HCT116 (cell line): ENCODE data around the gene GMNN. TPM values are rescaled to one million over a fixed set of nuclear protein-coding genes. Genes with fewer than 3 reads are reported as not detected.

ENCODE experiments used
- ATAC-seq: fragments of 200-7000 bp; cut with Tn5 transposase; 2 replicates; pipeline ENCODE4 v1.9.1; 2020; ENCODE audit warnings: mild to moderate bottlenecking, moderate library complexity
- BruUV-seq: library from RNA; stranded (reverse); fragments of 400-500 nt; replicated peaks from 2 replicates; lab custom pipeline; 2021; lab: Mats Ljungman, UMichigan
- CTCF ChIA-PET: fragments of 300-600 bp; sonication (Branson Sonifier 250); formaldehyde crosslinking; loops from one replicate; lab custom pipeline; 2021; ENCODE audit warnings: antibody characterized with exemption; lab: Charles Lee
- POLR2A ChIA-PET: fragments of 300-600, 350-600 bp; sonication (Branson Sonifier 250); formaldehyde crosslinking; loops from one replicate; lab custom pipeline; 2021; ENCODE audit warnings: antibody characterized with exemption; lab: Charles Lee
- RAD21 ChIA-PET, 2 experiments: fragments of 300-600 bp; sonication (Branson Sonifier 250); formaldehyde crosslinking; loops; one replicate each; lab custom pipeline; 2023; ENCODE audit warnings: low total read pairs in 2 of 2; ENCODE audit not compliant: uncharacterized antibody in 2 of 2, unreplicated experiment in 2 of 2, low non-redundant PET in 1 of 2; lab: Charles Lee
- DNase-seq: peaks from one replicate; pipeline ENCODE4 v3.0.0-alpha.2; 2010; ENCODE audit warnings: low read depth, low spot score
- H2AFZ ChIP-seq: fragments of 200-600 bp; shearing (Covaris generic), sonication (generic); 2 replicates; pipeline ENCODE4 v1.6.1; 2017; ENCODE audit warnings: low read depth, mixed run types, mixed read lengths, antibody characterized with exemption, low read length; ENCODE audit not compliant: poor library complexity, severe bottlenecking
- H3K27ac ChIP-seq: 2 replicates; pipeline ENCODE4 v1.5.1; 2012; ENCODE audit warnings: low read depth, low read length
- H3K27me3 ChIP-seq: fragments of 200-600 bp; sonication (generic); 2 replicates; pipeline ENCODE4 v1.6.1; 2016; ENCODE audit warnings: mixed run types, low read length, mixed read lengths; ENCODE audit not compliant: insufficient read depth
- H3K36me3 ChIP-seq, 2 experiments: fragments of 200-500 bp in 1 of 2; fragments of 200-600 bp in 1 of 2; sonication (Bioruptor generic) in 1 of 2; sonication (generic) in 1 of 2; 2 replicates each; pipeline versions ENCODE4 v1.5.1 to v1.6.1; 2014 to 2016; ENCODE audit warnings: low read length in 2 of 2, inconsistent platforms in 1 of 2, mixed read lengths in 1 of 2, mixed run types in 1 of 2; ENCODE audit not compliant: insufficient read depth in 2 of 2, control insufficient read depth in 1 of 2
- H3K4me1 ChIP-seq, 2 experiments: fragments of 200-600 bp in 1 of 2; sonication (generic) in 1 of 2; 2 replicates each; pipeline versions ENCODE4 v1.5.1 to v1.6.1; 2012 to 2017; ENCODE audit warnings: low read length in 2 of 2, inconsistent platforms in 1 of 2, mild to moderate bottlenecking in 1 of 2, mixed read lengths in 1 of 2, mixed run types in 1 of 2, moderate library complexity in 1 of 2; ENCODE audit not compliant: insufficient read depth in 2 of 2, control insufficient read depth in 1 of 2
- H3K4me2 ChIP-seq: fragments of 200-600 bp; sonication (generic); 2 replicates; pipeline ENCODE4 v1.6.1; 2017; ENCODE audit warnings: mixed run types, low read length, mixed read lengths
- H3K4me3 ChIP-seq, 2 experiments: fragments of 200-600 bp in 1 of 2; sonication (generic) in 1 of 2; replicated peaks in 1 of 2; 2 replicates each; pipeline ENCODE4 v1.5.1; 2011 to 2016; ENCODE audit warnings: low read length in 2 of 2, control low read depth in 1 of 2, low read depth in 1 of 2, mild to moderate bottlenecking in 1 of 2, mixed read lengths in 1 of 2, mixed run types in 1 of 2
- H3K79me2 ChIP-seq: fragments of 200-600 bp; sonication (generic); 2 replicates; pipeline ENCODE4 v1.6.1; 2017; ENCODE audit warnings: mild to moderate bottlenecking, mixed run types, low read length, moderate library complexity, mixed read lengths; ENCODE audit not compliant: insufficient read depth
- H3K9ac ChIP-seq: fragments of 200-600 bp; sonication (generic); 2 replicates; pipeline ENCODE4 v1.6.1; 2016; ENCODE audit warnings: low read length, mixed read lengths
- H3K9me2 ChIP-seq: fragments of 200-600 bp; sonication (generic), shearing (Covaris generic); 2 replicates; pipeline ENCODE4 v1.6.1; 2017; ENCODE audit warnings: mixed run types, mild to moderate bottlenecking, moderate library complexity; ENCODE audit not compliant: insufficient read depth
- H3K9me3 ChIP-seq, 2 experiments: fragments of 200-500 bp in 1 of 2; fragments of 200-600 bp in 1 of 2; sonication (Bioruptor generic) in 1 of 2; sonication (generic) in 1 of 2; 2 replicates each; pipeline ENCODE4 v1.6.1; 2014 to 2017; ENCODE audit warnings: low read length in 2 of 2, mixed read lengths in 2 of 2, inconsistent platforms in 1 of 2, low read depth in 1 of 2, mild to moderate bottlenecking in 1 of 2, mixed run types in 1 of 2, moderate library complexity in 1 of 2; ENCODE audit not compliant: control insufficient read depth in 1 of 2, insufficient read depth in 1 of 2
- H4K20me1 ChIP-seq: fragments of 200-600 bp; sonication (generic), shearing (Covaris generic); 2 replicates; pipeline ENCODE4 v1.6.1; 2017; ENCODE audit warnings: mixed run types, mild to moderate bottlenecking, moderate library complexity; ENCODE audit not compliant: insufficient read depth
- CBX3 ChIP-seq: IDR thresholded peaks from 2 replicates; pipeline ENCODE4 v1.6.1; 2012; ENCODE audit warnings: low read depth
- CEBPB ChIP-seq: IDR thresholded peaks from 2 replicates; pipeline ENCODE4 v1.6.1; 2012; ENCODE audit warnings: low read depth
- CTCF ChIP-seq, 3 experiments: fragments of 200-600 bp in 1 of 3; sonication (generic) in 1 of 3; IDR thresholded peaks in 2 of 3; conservative IDR thresholded peaks in 1 of 3; 2 replicates each; pipeline ENCODE4 v1.5.1; 2012 to 2017; ENCODE audit warnings: low read depth in 2 of 3, low read length in 2 of 3, antibody characterized with exemption in 1 of 3, borderline replicate concordance in 1 of 3, control low read depth in 1 of 3, mild to moderate bottlenecking in 1 of 3, mixed read lengths in 1 of 3, mixed run types in 1 of 3, moderate library complexity in 1 of 3; ENCODE audit not compliant: insufficient read depth in 1 of 3
- EZH2phosphoT487 ChIP-seq: fragments of 200-600 bp; IDR thresholded peaks from 2 replicates; pipeline ENCODE4 v1.6.1; 2018; ENCODE audit warnings: antibody characterized with exemption, borderline replicate concordance
- FOSL1 ChIP-seq: IDR thresholded peaks from 2 replicates; pipeline ENCODE4 v1.6.1; 2012; ENCODE audit warnings: low read depth
- JUND ChIP-seq: IDR thresholded peaks from 2 replicates; pipeline ENCODE4 v1.6.1; 2012
- MAX ChIP-seq: IDR thresholded peaks from 2 replicates; pipeline ENCODE4 v1.6.1; 2012
- POLR2A ChIP-seq: IDR thresholded peaks from 2 replicates; pipeline ENCODE4 v1.7.0; 2011; ENCODE audit warnings: borderline replicate concordance; ENCODE audit not compliant: insufficient read depth, insufficient read length; ENCODE audit errors: extremely low read depth
- REST ChIP-seq: IDR thresholded peaks from 2 replicates; pipeline ENCODE4 v1.6.1; 2012; ENCODE audit warnings: low read depth
- SIN3A ChIP-seq: IDR thresholded peaks from 2 replicates; pipeline ENCODE4 v1.6.1; 2012; ENCODE audit warnings: low read depth
- SP1 ChIP-seq: IDR thresholded peaks from 2 replicates; pipeline ENCODE4 v1.6.1; 2012; ENCODE audit warnings: low read depth
- SRF ChIP-seq: IDR thresholded peaks from 2 replicates; pipeline ENCODE4 v1.6.1; 2012; ENCODE audit warnings: low read depth
- ZFX ChIP-seq: fragments of 450-650 bp; IDR thresholded peaks from 2 replicates; pipeline ENCODE4 v1.6.1; 2017
- intact Hi-C: fragments of 100-400 bp; cut with micrococcal nuclease; formaldehyde crosslinking; loops from 2 replicates; pipeline ENCODE4 v1.10.0; 2022
- total RNA-seq: library from RNA; stranded (reverse); gene quantifications from one replicate; pipeline ENCODE4 v1.2.1, GENCODE V29; 2021; ENCODE audit not compliant: unreplicated experiment

Gene GMNN
- total RNA-seq, 1 experiment from 2014 or later: 54.9 TPM

GRCh38 chr6:24832794-24833193, 58.1 kb downstream of the GMNN start:
- no peak overlapping the region for H3K4me3 ChIP-seq
- ChIA-PET RAD21 (no interaction called here), POLR2A (no interaction called here), CTCF (no interaction called here)
- no peak for TF ChIP-seq CEBPB
- no peak for TF ChIP-seq CTCF (IDR thresholded peaks at IDR 0.05 in 2 of 3, conservative IDR thresholded peaks at IDR 0.05 in 1 of 3; ENCODE audit: borderline replicate concordance in 1 of 3, insufficient read depth in 1 of 3, low read depth in 2 of 3, low read length in 2 of 3)
- no peak overlapping the region for H3K9ac ChIP-seq
- BruUV-seq: no TSS peak
- no peaks in the 10 kb centered on the region for H3K27me3 ChIP-seq
- H3K36me3 ChIP-seq: no peaks in the 10 kb centered on the region
- H2AFZ ChIP-seq: no peak overlapping the region
- H4K20me1 ChIP-seq: no peaks in the 10 kb centered on the region
- H3K9me2 ChIP-seq: no peaks in the 10 kb centered on the region
- DNase-seq: no peak
- no peaks in the 10 kb centered on the region for H3K9me3 ChIP-seq
- intact Hi-C loops: no loop called here
- no peak overlapping the region for H3K27ac ChIP-seq
- no peak for ATAC-seq
- H3K4me1 ChIP-seq: no peaks in the 10 kb centered on the region
- H3K4me2 ChIP-seq: no peak overlapping the region
- H3K79me2 ChIP-seq: no peaks in the 10 kb centered on the region

- DNase-seq: no peak
- Histone ChIP-seq H3K27ac (no peak overlapping the region), H3K27me3 (no peaks in the 10 kb centered on the region), H3K79me2 (no peaks in the 10 kb centered on the region), H3K4me2 (no peak overlapping the region), H3K4me3 (no peak overlapping the region), H3K9me2 (no peaks in the 10 kb centered on the region), H2AFZ (no peak overlapping the region), H4K20me1 (no peaks in the 10 kb centered on the region), H3K9ac (no peak overlapping the region), H3K36me3 (no peaks in the 10 kb centered on the region), H3K9me3 (no peaks in the 10 kb centered on the region), H3K4me1 (no peaks in the 10 kb centered on the region)
- no TSS peak for BruUV-seq
- ATAC-seq: no peak
- ChIA-PET CTCF (no interaction called here), POLR2A (no interaction called here), RAD21 (no interaction called here)
- intact Hi-C loops: no loop called here
- TF ChIP-seq CBX3 (no peak), EZH2phosphoT487 (no peak), SRF (no peak), POLR2A (no peak), FOSL1 (no peak), ZFX (no peak), JUND (no peak), MAX (no peak), SP1 (no peak), SIN3A (no peak), REST (no peak), CTCF (IDR thresholded peaks at IDR 0.05 in 2 of 3, conservative IDR thresholded peaks at IDR 0.05 in 1 of 3; ENCODE audit: borderline replicate concordance in 1 of 3, insufficient read depth in 1 of 3, low read depth in 2 of 3, low read length in 2 of 3) (no peak)
Observed at GRCh38 chr6:24833711-24834386, 59.1 kb downstream of the GMNN start.
